Progenitor cell of endocrine pancreas (in vitro differentiated cells): ENCODE results near the gene ZNF211. TPM values are rescaled to one million over a fixed set of nuclear protein-coding genes. Genes with fewer than 3 reads are reported as not detected.

Experiments used
- DNase-seq: peaks from one replicate; pipeline ENCODE4 v3.0.0; 2021; ENCODE audit warnings: low spot score; ENCODE audit not compliant: unreplicated experiment
- H3K27ac Mint-ChIP-seq: 2 replicates; pipeline ENCODE4 v1.8.0; 2021; ENCODE audit warnings: mild to moderate bottlenecking, moderate library complexity, mixed read lengths
- H3K27me3 Mint-ChIP-seq: 2 replicates; pipeline ENCODE4 v1.8.0; 2021; ENCODE audit warnings: mixed read lengths
- H3K36me3 Mint-ChIP-seq: 2 replicates; pipeline ENCODE4 v1.8.0; 2022; ENCODE audit warnings: mixed read lengths; ENCODE audit not compliant: insufficient read depth
- H3K4me1 Mint-ChIP-seq: 2 replicates; pipeline ENCODE4 v1.8.0; 2021; ENCODE audit warnings: low read depth, mixed read lengths
- H3K4me3 Mint-ChIP-seq: 2 replicates; pipeline ENCODE4 v1.8.0; 2021; ENCODE audit warnings: low read depth, mild to moderate bottlenecking, moderate library complexity, mixed read lengths
- H3K9me3 Mint-ChIP-seq: 2 replicates; pipeline ENCODE4 v1.8.0; 2021; ENCODE audit warnings: low read depth, mixed read lengths
- CTCF ChIP-seq: fragments of 200-600 bp; sonication (generic); IDR thresholded peaks from one replicate; pipeline ENCODE4 v1.5.0; 2021; ENCODE audit warnings: antibody characterized with exemption, mild to moderate bottlenecking; ENCODE audit not compliant: unreplicated experiment
- total RNA-seq: library from RNA; stranded (reverse); gene quantifications from 2 replicates; pipeline ENCODE4 v1.2.1, GENCODE V29; 2021

The ZNF211 gene
- total RNA-seq, 1 donor from 2014 or later: 25.1 TPM

GRCh38 chr19:57686727-57687126 lies 53.8 kb downstream of the ZNF211 start:
- TF ChIP-seq CTCF: no peak
- H3K27ac Mint-ChIP-seq: peak overlapping the region; percentile 24
- peaks cover 70% of the 10 kb centered on the region for H3K9me3 Mint-ChIP-seq
- no peak for DNase-seq
- H3K4me3 Mint-ChIP-seq: no peak overlapping the region
- H3K36me3 Mint-ChIP-seq: peaks cover 87% of the 10 kb centered on the region
- peaks cover 15% of the 10 kb centered on the region for H3K4me1 Mint-ChIP-seq
- H3K27me3 Mint-ChIP-seq: no peaks in the 10 kb centered on the region

GRCh38 chr19:57687363-57688010 lies 54.5 kb downstream of the ZNF211 start:
- peaks cover 67% of the 10 kb centered on the region for H3K9me3 Mint-ChIP-seq
- H3K4me3 Mint-ChIP-seq: no peak overlapping the region
- DNase-seq: no peak
- no peak for TF ChIP-seq CTCF
- no peaks in the 10 kb centered on the region for H3K27me3 Mint-ChIP-seq
- H3K36me3 Mint-ChIP-seq: peaks cover 83% of the 10 kb centered on the region
- H3K4me1 Mint-ChIP-seq: peaks cover 10% of the 10 kb centered on the region
- peak overlapping the region; percentile 82 for H3K27ac Mint-ChIP-seq

- Mint-ChIP-seq H3K9me3 (peaks cover 64% of the 10 kb centered on the region), H3K4me3 (no peak overlapping the region), H3K4me1 (peaks cover 3% of the 10 kb centered on the region), H3K36me3 (peaks cover 81% of the 10 kb centered on the region), H3K27me3 (no peaks in the 10 kb centered on the region), H3K27ac (peak overlapping the region; percentile 82)
- TF ChIP-seq CTCF: no peak
- no peak for DNase-seq
Measured at GRCh38 chr19:57688011-57688763, 55.2 kb downstream of the ZNF211 start.

- no peak for DNase-seq
- H3K27ac Mint-ChIP-seq: no peak overlapping the region
- peaks cover 79% of the 10 kb centered on the region for H3K36me3 Mint-ChIP-seq
- no peaks in the 10 kb centered on the region for H3K27me3 Mint-ChIP-seq
- H3K4me3 Mint-ChIP-seq: no peak overlapping the region
- no peak for TF ChIP-seq CTCF
- H3K4me1 Mint-ChIP-seq: no peaks in the 10 kb centered on the region
- H3K9me3 Mint-ChIP-seq: peaks cover 53% of the 10 kb centered on the region
Measured at GRCh38 chr19:57689750-57690149, 56.8 kb downstream of the ZNF211 start.

Other genes starting within 250 kb of the ZNF211 start
- gene ZNF548, start 243.3 kb upstream of the ZNF211 start, total RNA-seq: 30.7 and 31.9 TPM in 2 replicates
- 14.7 and 17.7 TPM in 2 replicates for gene ZNF17, start 222.0 kb upstream of the ZNF211 start, total RNA-seq
- gene ZNF749, start 197.8 kb upstream of the ZNF211 start, total RNA-seq: 25.1 and 32.7 TPM in 2 replicates
- 0.64 and 0.84 TPM in 2 replicates for gene VN1R1, start 176.0 kb upstream of the ZNF211 start, total RNA-seq
- 7.3 and 10.1 TPM in 2 replicates for gene ZNF772, start 155.6 kb upstream of the ZNF211 start, total RNA-seq
- 20.3 and 23.4 TPM in 2 replicates for gene ZNF419, start 145.4 kb upstream of the ZNF211 start, total RNA-seq
- gene ZNF773, start 133.2 kb upstream of the ZNF211 start, total RNA-seq: 8.4 and 8.7 TPM in 2 replicates
- gene ZNF549, start 105.8 kb upstream of the ZNF211 start, total RNA-seq: 11.5 and 11.6 TPM in 2 replicates
- gene ZNF550, start 73.3 kb upstream of the ZNF211 start, total RNA-seq: 15.7 and 15.9 TPM in 2 replicates
- gene ZNF416, start 54.3 kb upstream of the ZNF211 start, total RNA-seq: 7.2 and 8.6 TPM in 2 replicates
- 12.9 and 13.7 TPM in 2 replicates for gene ZIK1, start 49.0 kb upstream of the ZNF211 start, total RNA-seq
- gene ZNF530, start 33.3 kb upstream of the ZNF211 start, total RNA-seq: 4.4 and 4.9 TPM in 2 replicates
- gene ZNF134, start 18.9 kb upstream of the ZNF211 start, total RNA-seq: 24.9 and 26.8 TPM in 2 replicates
- gene ZSCAN4, start 35.8 kb downstream of the ZNF211 start, total RNA-seq: not detected in 2 replicates
- 10.9 and 13.6 TPM in 2 replicates for gene ZNF551, start 48.8 kb downstream of the ZNF211 start, total RNA-seq
- gene ZNF154, start 76.0 kb downstream of the ZNF211 start, total RNA-seq: 39.0 and 43.3 TPM in 2 replicates
- gene ZNF671, start 94.5 kb downstream of the ZNF211 start, total RNA-seq: 11.7 and 15.4 TPM in 2 replicates
- gene ZNF776, start 113.6 kb downstream of the ZNF211 start, total RNA-seq: 32.8 and 35.3 TPM in 2 replicates
- 33.1 and 33.2 TPM in 2 replicates for gene ZNF586, start 136.5 kb downstream of the ZNF211 start, total RNA-seq
- 27.2 and 27.9 TPM in 2 replicates for gene ZNF552, start 181.7 kb downstream of the ZNF211 start, total RNA-seq
- gene ZNF587B, start 197.1 kb downstream of the ZNF211 start, total RNA-seq: 24.9 and 29.8 TPM in 2 replicates
- 88.4 and 93.7 TPM in 2 replicates for gene ZNF587, start 216.7 kb downstream of the ZNF211 start, total RNA-seq